ENCODE measurements around the gene WDR54.
"Not testable (repeated sequence)": the region's sequence is repeated elsewhere in the genome, so short reads cannot be mapped to it uniquely, and the experiment has no call there.

Gene WDR54

GRCh38 chr2:74458132-74458937 is 36.8 kb downstream of the WDR54 start, which contains the start of gene WBP1:
WBP1 (plus strand) TSS chr2:74458438; CDS start chr2:74458603, 165 bp downstream.
- peak; percentile 98 for DNase-seq

- no peak for DNase-seq
Observed at GRCh38 chr2:74458938-74459363, 37.4 kb downstream of the WDR54 start.

- DNase-seq, result not testable (repeated sequence)
Observed at GRCh38 chr2:74459503-74460118, 38.1 kb downstream of the WDR54 start.

- not testable (repeated sequence) for DNase-seq
Observed at GRCh38 chr2:74460187-74460586, 38.7 kb downstream of the WDR54 start.

GRCh38 chr2:74461187-74462053 is 39.9 kb downstream of the WDR54 start:
- DNase-seq, result no peak

- DNase-seq, result no peak
Observed at GRCh38 chr2:74462054-74462785, 40.7 kb downstream of the WDR54 start.

GRCh38 chr2:74462786-74463105 is 41.2 kb downstream of the WDR54 start:
- DNase-seq, result no peak

- no peak for DNase-seq
Observed at GRCh38 chr2:74464406-74464805, 42.9 kb downstream of the WDR54 start.

GRCh38 chr2:74470742-74471141 is 49.2 kb downstream of the WDR54 start:
- not testable (repeated sequence) for DNase-seq

- DNase-seq, result no peak
Observed at GRCh38 chr2:74471332-74472065, 50.0 kb downstream of the WDR54 start.

- DNase-seq, result peak; percentile 88
Observed at GRCh38 chr2:74472086-74472944, 50.8 kb downstream of the WDR54 start, which contains the start of gene MRPL53. MRPL53 (minus strand) TSS chr2:74472680; CDS start chr2:74472660, 20 bp downstream.

- DNase-seq, result no peak
Observed at GRCh38 chr2:74472945-74473258, 51.4 kb downstream of the WDR54 start.

- no peak for DNase-seq
Observed at GRCh38 chr2:74474481-74474880, 53.0 kb downstream of the WDR54 start.

- DNase-seq, result no peak
Observed at GRCh38 chr2:74474899-74475298, 53.4 kb downstream of the WDR54 start.
